Endodermal cell (in vitro differentiated cells): ENCODE data around the gene ALCAM. TPM values are rescaled to one million over a fixed set of nuclear protein-coding genes. Genes with fewer than 3 reads are reported as not detected.

Experiments
- DNase-seq: peaks from one replicate; pipeline ENCODE4 v3.0.0-alpha.2; 2017
- H3K27ac ChIP-seq: 2 replicates; pipeline ENCODE4 v1.5.1; 2013; ENCODE audit warnings: mild to moderate bottlenecking, low read depth, low read length, moderate library complexity
- H3K27me3 ChIP-seq: 2 replicates; pipeline ENCODE4 v1.6.1; 2013; ENCODE audit warnings: mild to moderate bottlenecking, low read length, moderate library complexity; ENCODE audit not compliant: insufficient read depth, control insufficient read depth, poor library complexity, severe bottlenecking
- H3K36me3 ChIP-seq: 2 replicates; pipeline ENCODE4 v1.7.0; 2013; ENCODE audit warnings: mild to moderate bottlenecking, low read length, moderate library complexity; ENCODE audit not compliant: control insufficient read depth, insufficient read depth
- H3K4me1 ChIP-seq: one replicate; pipeline ENCODE4 v1.7.0; 2013; ENCODE audit warnings: low read length; ENCODE audit not compliant: control insufficient read depth, insufficient read depth
- H3K4me3 ChIP-seq: 2 replicates; pipeline ENCODE4 v1.5.1; 2013; ENCODE audit warnings: mild to moderate bottlenecking, low read length, moderate library complexity
- H3K9ac ChIP-seq: 2 replicates; pipeline ENCODE4 v1.6.1; 2013; ENCODE audit warnings: mild to moderate bottlenecking, low read length, moderate library complexity; ENCODE audit not compliant: poor library complexity, severe bottlenecking; ENCODE audit errors: extremely low read depth
- H3K9me3 ChIP-seq: 2 replicates; pipeline ENCODE4 v1.6.1; 2013; ENCODE audit warnings: mild to moderate bottlenecking, low read length, moderate library complexity; ENCODE audit not compliant: control insufficient read depth
- H3K27ac Mint-ChIP-seq: 2 replicates; pipeline ENCODE4 v1.8.0; 2020; ENCODE audit warnings: mixed read lengths
- H3K27me3 Mint-ChIP-seq: 2 replicates; pipeline ENCODE4 v1.8.0; 2021; ENCODE audit warnings: mild to moderate bottlenecking, mixed read lengths; ENCODE audit not compliant: insufficient read depth
- H3K36me3 Mint-ChIP-seq: 2 replicates; pipeline ENCODE4 v1.8.0; 2020; ENCODE audit warnings: low read depth, mixed read lengths
- H3K4me1 Mint-ChIP-seq: 2 replicates; pipeline ENCODE4 v1.8.0; 2020; ENCODE audit warnings: mixed read lengths
- H3K4me3 Mint-ChIP-seq: 2 replicates; pipeline ENCODE4 v1.8.0; 2020; ENCODE audit warnings: mild to moderate bottlenecking, moderate library complexity, mixed read lengths
- H3K9me3 Mint-ChIP-seq: 2 replicates; pipeline ENCODE4 v1.8.0; 2020; ENCODE audit warnings: mild to moderate bottlenecking, mixed read lengths
- WGBS, 2 experiments: methylation state at CpG; one replicate each; pipeline versions ENCODE4 v1.1.5 to v1.1.7; 2013; ENCODE audit warnings: missing lambda C conversion rate in 2 of 2, mixed read lengths in 1 of 2; ENCODE audit not compliant: insufficient coverage in 1 of 2, insufficient read length in 1 of 2; 5-methylcytosine and 5-hydroxymethylcytosine counted together
- total RNA-seq, 2 donors: library from RNA; stranded (reverse); fragmentation: NEBNext Ultra II Directional in 1 of 2; extraction: Animal tissue kit (Norgen Biotek cat#: 25700) in 1 of 2; gene quantifications; 2 replicates in 1 of 2; 3 replicates in 1 of 2; pipeline ENCODE4 v1.2.1, GENCODE V29; 2021
- TF ChIP-seq, protein P1 (sequence below): fragments of 200-600 bp; sonication (generic); conservative IDR thresholded peaks from 2 replicates; pipeline ENCODE4 v1.5.0; 2021; ENCODE audit warnings: antibody characterized with exemption, mild to moderate bottlenecking

The ALCAM gene
- total RNA-seq, 2 donors from 2014 or later, result 19.3 to 36.5 TPM

- no peak overlapping the region for H3K27ac ChIP-seq
- no peaks in the 10 kb centered on the region for H3K27me3 ChIP-seq
- no peaks in the 10 kb centered on the region for H3K36me3 ChIP-seq
- peak overlapping the region; percentile 39 for H3K4me3 ChIP-seq
- Mint-ChIP-seq H3K4me3 (no peak overlapping the region), H3K27ac (no peak overlapping the region), H3K27me3 (no peaks in the 10 kb centered on the region), H3K36me3 (no peaks in the 10 kb centered on the region), H3K9me3 (peaks cover 2% of the 10 kb centered on the region), H3K4me1 (peaks cover 15% of the 10 kb centered on the region)
- 96% methylated on average over 3 of the region's 3 CpGs; no CpG with 5 or more reads in 1 of the 2 experiments for WGBS, 2 experiments
- no peak for DNase-seq
- H3K4me1 ChIP-seq, result peaks cover 12% of the 10 kb centered on the region
- H3K9ac ChIP-seq, result no peak overlapping the region
- TF ChIP-seq, protein P1, sequence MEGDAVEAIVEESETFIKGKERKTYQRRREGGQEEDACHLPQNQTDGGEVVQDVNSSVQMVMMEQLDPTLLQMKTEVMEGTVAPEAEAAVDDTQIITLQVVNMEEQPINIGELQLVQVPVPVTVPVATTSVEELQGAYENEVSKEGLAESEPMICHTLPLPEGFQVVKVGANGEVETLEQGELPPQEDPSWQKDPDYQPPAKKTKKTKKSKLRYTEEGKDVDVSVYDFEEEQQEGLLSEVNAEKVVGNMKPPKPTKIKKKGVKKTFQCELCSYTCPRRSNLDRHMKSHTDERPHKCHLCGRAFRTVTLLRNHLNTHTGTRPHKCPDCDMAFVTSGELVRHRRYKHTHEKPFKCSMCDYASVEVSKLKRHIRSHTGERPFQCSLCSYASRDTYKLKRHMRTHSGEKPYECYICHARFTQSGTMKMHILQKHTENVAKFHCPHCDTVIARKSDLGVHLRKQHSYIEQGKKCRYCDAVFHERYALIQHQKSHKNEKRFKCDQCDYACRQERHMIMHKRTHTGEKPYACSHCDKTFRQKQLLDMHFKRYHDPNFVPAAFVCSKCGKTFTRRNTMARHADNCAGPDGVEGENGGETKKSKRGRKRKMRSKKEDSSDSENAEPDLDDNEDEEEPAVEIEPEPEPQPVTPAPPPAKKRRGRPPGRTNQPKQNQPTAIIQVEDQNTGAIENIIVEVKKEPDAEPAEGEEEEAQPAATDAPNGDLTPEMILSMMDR, result no peak
- H3K9me3 ChIP-seq, result peaks cover 9% of the 10 kb centered on the region
These were observed 82.7 kb downstream of the ALCAM start for GRCh38 chr3:105449414-105449813.

- WGBS, 2 experiments, result 90% methylated on average over 5 of the region's 6 CpGs; no CpG with 5 or more reads in 1 of the 2 experiments
- H3K27ac Mint-ChIP-seq, result no peak overlapping the region
- H3K27me3 Mint-ChIP-seq, result no peaks in the 10 kb centered on the region
- H3K9me3 ChIP-seq, result no peaks in the 10 kb centered on the region
- no peaks in the 10 kb centered on the region for H3K27me3 ChIP-seq
- peaks cover 7% of the 10 kb centered on the region for H3K4me1 ChIP-seq
- no peak overlapping the region for H3K9ac ChIP-seq
- H3K4me3 Mint-ChIP-seq, result no peak overlapping the region
- H3K4me3 ChIP-seq, result no peak overlapping the region
- H3K27ac ChIP-seq, result no peak overlapping the region
- no peaks in the 10 kb centered on the region for H3K36me3 Mint-ChIP-seq
- peaks cover 2% of the 10 kb centered on the region for H3K9me3 Mint-ChIP-seq
- TF ChIP-seq, protein P1, result no peak
- H3K4me1 Mint-ChIP-seq, result peaks cover 13% of the 10 kb centered on the region
- DNase-seq, result no peak
- no peaks in the 10 kb centered on the region for H3K36me3 ChIP-seq
These were observed 89.3 kb downstream of the ALCAM start for GRCh38 chr3:105456017-105456416.

DNA sequence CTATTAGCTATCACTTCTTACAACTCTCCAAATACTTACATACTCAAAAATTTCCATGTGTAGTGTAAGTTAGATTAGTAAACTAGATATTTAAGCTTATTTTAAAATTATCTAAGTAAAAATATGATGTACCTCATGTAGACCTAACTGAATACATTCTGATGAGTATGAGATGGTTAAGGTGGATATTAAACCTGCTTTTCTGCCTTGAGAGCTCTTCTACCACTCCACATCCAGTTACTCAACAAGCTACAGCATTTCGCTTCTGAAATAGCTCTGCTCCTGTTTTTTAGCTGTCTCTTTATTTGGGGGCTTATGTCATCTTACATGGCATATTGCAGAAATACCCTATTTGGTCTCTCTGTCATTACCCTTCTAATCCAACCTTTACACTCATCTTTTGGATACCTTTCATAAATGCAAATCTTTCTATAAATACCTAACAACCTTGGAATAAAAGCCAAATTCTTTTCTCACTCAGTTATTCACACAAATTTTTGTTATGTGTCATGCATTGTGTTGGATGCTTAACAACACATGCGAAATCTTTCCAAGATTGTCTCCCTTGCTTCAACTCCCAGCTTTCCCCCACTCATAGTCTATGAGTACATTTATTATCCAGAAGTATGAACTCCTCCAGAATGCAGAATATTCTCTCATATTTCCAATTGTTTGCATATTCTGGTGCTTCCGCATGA lies 92.0 kb downstream of the ALCAM start:
- no peak overlapping the region for H3K27ac Mint-ChIP-seq
- H3K27ac ChIP-seq, result no peak overlapping the region
- H3K36me3 Mint-ChIP-seq, result no peaks in the 10 kb centered on the region

More for the DNA sequence above, 92.0 kb downstream of the ALCAM start:
- H3K4me3 ChIP-seq, result no peak overlapping the region
- Mint-ChIP-seq H3K27me3 (no peaks in the 10 kb centered on the region), H3K4me1 (peaks cover 13% of the 10 kb centered on the region), H3K4me3 (no peak overlapping the region), H3K9me3 (peaks cover 2% of the 10 kb centered on the region)
- no peak for DNase-seq
- TF ChIP-seq, protein P1, result no peak
- 90 to 97% methylated on average over 3 of the region's 3 CpGs for WGBS, 2 experiments
- H3K4me1 ChIP-seq, result peaks cover 7% of the 10 kb centered on the region
- H3K9me3 ChIP-seq, result no peaks in the 10 kb centered on the region
- H3K27me3 ChIP-seq, result no peaks in the 10 kb centered on the region
- no peak overlapping the region for H3K9ac ChIP-seq
- no peaks in the 10 kb centered on the region for H3K36me3 ChIP-seq
